SK-N-SH (cell line): ENCODE data around the gene NEMF. TPM values are rescaled to one million over a fixed set of nuclear protein-coding genes. Genes with fewer than 3 reads are reported as not detected.

Experiments
- CTCF ChIA-PET: fragments of 300-600, 350-600 bp; formaldehyde crosslinking; extraction: SDS; loops from one replicate; lab custom pipeline; 2021; lab: Yijun Ruan, JAX
- POLR2A ChIA-PET: fragments of 350-600 bp; sonication (Branson Sonifier 250); formaldehyde crosslinking; extraction: SDS; loops from one replicate; lab custom pipeline; 2020; ENCODE audit warnings: antibody characterized with exemption, inconsistent platforms; lab: Yijun Ruan, JAX
- DNase-seq: peaks from one replicate; pipeline ENCODE4 v3.0.0; 2012
- H2AFZ ChIP-seq: fragments of 200-600 bp; sonication (generic); 2 replicates; pipeline ENCODE4 v1.8.1; 2016; ENCODE audit warnings: antibody characterized with exemption, mild to moderate bottlenecking, low read depth
- H3F3A ChIP-seq: fragments of 200-600 bp; sonication (generic); replicated peaks from 2 replicates; pipeline ENCODE3; 2016; ENCODE audit warnings: antibody characterized with exemption, mild to moderate bottlenecking; ENCODE audit not compliant: insufficient read depth
- H3K27ac ChIP-seq, 2 experiments: fragments of 200-500 bp in 1 of 2; fragments of 200-600 bp in 1 of 2; sonication (Bioruptor generic) in 1 of 2; sonication (generic), shearing (Covaris generic) in 1 of 2; 2 replicates each; pipeline versions ENCODE4 v1.5.1 to v1.6.1; 2014 to 2016; ENCODE audit warnings: low read depth in 2 of 2, inconsistent platforms in 1 of 2, low read length in 1 of 2, mild to moderate bottlenecking in 1 of 2, mixed read lengths in 1 of 2
- H3K27me3 ChIP-seq: fragments of 200-600 bp; sonication (generic), shearing (Covaris generic); 2 replicates; pipeline ENCODE4 v1.6.1; 2016; ENCODE audit warnings: mixed run types; ENCODE audit not compliant: insufficient read depth
- H3K36me3 ChIP-seq, 2 experiments: fragments of 200-500 bp in 1 of 2; fragments of 200-600 bp in 1 of 2; sonication (Bioruptor generic) in 1 of 2; sonication (generic) in 1 of 2; replicated peaks in 1 of 2; 2 replicates each; pipeline versions ENCODE3 to v1.5.1; 2014 to 2016; ENCODE audit warnings: low read length in 1 of 2, mild to moderate bottlenecking in 1 of 2; ENCODE audit not compliant: insufficient read depth in 2 of 2, control insufficient read depth in 1 of 2
- H3K4me1 ChIP-seq, 2 experiments: fragments of 200-500 bp in 1 of 2; fragments of 200-600 bp in 1 of 2; sonication (Bioruptor generic) in 1 of 2; sonication (generic), shearing (Covaris generic) in 1 of 2; 2 replicates each; pipeline versions ENCODE4 v1.5.1 to v1.6.1; 2014 to 2016; ENCODE audit warnings: low read depth in 1 of 2, low read length in 1 of 2, mixed run types in 1 of 2; ENCODE audit not compliant: insufficient read depth in 2 of 2, control insufficient read depth in 1 of 2
- H3K4me2 ChIP-seq: fragments of 200-600 bp; sonication (generic), shearing (Covaris generic); 2 replicates; pipeline ENCODE4 v1.6.1; 2017; ENCODE audit warnings: mixed run types
- H3K4me3 ChIP-seq, 2 experiments: fragments of 200-500 bp in 1 of 2; fragments of 200-600 bp in 1 of 2; sonication (Bioruptor generic) in 1 of 2; sonication (generic), shearing (Covaris generic) in 1 of 2; 2 replicates each; pipeline versions ENCODE4 v1.5.1 to v1.8.1; 2014 to 2016; ENCODE audit warnings: low read depth in 2 of 2, inconsistent platforms in 1 of 2, low read length in 1 of 2, mild to moderate bottlenecking in 1 of 2, mixed read lengths in 1 of 2, moderate library complexity in 1 of 2
- H3K79me2 ChIP-seq: fragments of 200-600 bp; sonication (generic); 2 replicates; pipeline ENCODE4 v1.8.1; 2017; ENCODE audit warnings: mild to moderate bottlenecking; ENCODE audit not compliant: insufficient read depth
- H3K9ac ChIP-seq: fragments of 200-600 bp; sonication (generic); 2 replicates; pipeline ENCODE4 v1.6.1; 2017; ENCODE audit warnings: mixed run types
- H3K9me2 ChIP-seq: fragments of 200-600 bp; sonication (generic); 2 replicates; pipeline ENCODE4 v1.6.1; 2017; ENCODE audit warnings: mixed run types
- H3K9me3 ChIP-seq: fragments of 200-600 bp; sonication (generic); 2 replicates; pipeline ENCODE4 v1.6.1; 2017; ENCODE audit warnings: mixed run types, mild to moderate bottlenecking, moderate library complexity
- H4K20me1 ChIP-seq: fragments of 200-600 bp; sonication (generic); 2 replicates; pipeline ENCODE4 v1.6.1; 2017; ENCODE audit warnings: mild to moderate bottlenecking, mixed run types; ENCODE audit not compliant: insufficient read depth
- EZH2phosphoT487 ChIP-seq: fragments of 200-600 bp; sonication (generic); IDR thresholded peaks from 2 replicates; pipeline ENCODE4 v1.6.1; 2017; ENCODE audit warnings: low read depth, mixed run types, mild to moderate bottlenecking, antibody characterized with exemption, moderate library complexity, borderline replicate concordance
- FOXJ3 ChIP-seq: sonication (generic); formaldehyde crosslinking; IDR thresholded peaks from 2 replicates; pipeline ENCODE4 v1.5.1; 2020; ENCODE audit warnings: mild to moderate bottlenecking, missing genetic modification reagents
- FOXM1 ChIP-seq: IDR thresholded peaks from 2 replicates; pipeline ENCODE4 v1.4.0; 2012; ENCODE audit warnings: low read depth, mild to moderate bottlenecking
- IRF3 ChIP-seq: fragments of 150-350 bp; IDR thresholded peaks from 2 replicates; pipeline ENCODE4 v1.6.1; 2016; ENCODE audit warnings: mild to moderate bottlenecking, low read depth, low read length
- JUND ChIP-seq: IDR thresholded peaks from 2 replicates; pipeline ENCODE4 v1.4.0; 2012
- MEF2A ChIP-seq: IDR thresholded peaks from 2 replicates; pipeline ENCODE4 v1.4.0; 2012; ENCODE audit warnings: low read depth, borderline replicate concordance
- NRF1 ChIP-seq: IDR thresholded peaks from 2 replicates; pipeline ENCODE4 v1.6.1; 2012; ENCODE audit warnings: low read depth, mild to moderate bottlenecking, low read length
- REST ChIP-seq: IDR thresholded peaks from 2 replicates; pipeline ENCODE4 v1.6.1; 2012; ENCODE audit warnings: mild to moderate bottlenecking, low read depth, low read length, moderate library complexity
- RFX5 ChIP-seq: IDR thresholded peaks from 2 replicates; pipeline ENCODE4 v1.6.1; 2012; ENCODE audit warnings: mild to moderate bottlenecking, improper control_type of control experiment, low read length
- RXRA ChIP-seq: IDR thresholded peaks from 2 replicates; pipeline ENCODE4 v1.4.0; 2012; ENCODE audit warnings: low read depth, mild to moderate bottlenecking, borderline replicate concordance
- TCF12 ChIP-seq: IDR thresholded peaks from 2 replicates; pipeline ENCODE4 v1.4.0; 2012
- TEAD4 ChIP-seq: IDR thresholded peaks from 2 replicates; pipeline ENCODE4 v1.4.0; 2012; ENCODE audit warnings: mild to moderate bottlenecking, borderline replicate concordance; ENCODE audit not compliant: insufficient read depth
- ZBTB33 ChIP-seq: IDR thresholded peaks from 2 replicates; pipeline ENCODE4 v1.4.0; 2012; ENCODE audit warnings: low read depth, borderline replicate concordance
- WGBS: methylation state at CpG from one replicate; pipeline ENCODE4 v1.1.6; 2017; ENCODE audit warnings: low lambda C conversion rate; 5-methylcytosine and 5-hydroxymethylcytosine counted together
- polyA plus RNA-seq, 3 experiments: library from polyadenylated mRNA; depleted of rRNA; stranded (reverse); fragments of >200 nt; gene quantifications; 2 replicates each; pipeline ENCODE4 v1.2.3, GENCODE V29; 2012
- TF ChIP-seq, protein P1 (sequence below): IDR thresholded peaks from 2 replicates; pipeline ENCODE4 v1.4.0; 2012; ENCODE audit warnings: low read depth, borderline replicate concordance

Gene NEMF
- polyA plus RNA-seq, 1 of the 3 experiments (the other 2 are of a cell fraction): 14.0 TPM

GRCh38 chr14:49886523-49886922 lies 33.9 kb upstream of the NEMF start:
- TF ChIP-seq FOXM1 (no peak), TEAD4 (no peak), EZH2phosphoT487 (no peak), ZBTB33 (no peak), FOXJ3 (CRISPR knock-in tag) (no peak), TCF12 (no peak), RFX5 (no peak), REST (no peak), RXRA (no peak), MEF2A (no peak), JUND (no peak), NRF1 (no peak), IRF3 (no peak)
- TF ChIP-seq, protein P1, sequence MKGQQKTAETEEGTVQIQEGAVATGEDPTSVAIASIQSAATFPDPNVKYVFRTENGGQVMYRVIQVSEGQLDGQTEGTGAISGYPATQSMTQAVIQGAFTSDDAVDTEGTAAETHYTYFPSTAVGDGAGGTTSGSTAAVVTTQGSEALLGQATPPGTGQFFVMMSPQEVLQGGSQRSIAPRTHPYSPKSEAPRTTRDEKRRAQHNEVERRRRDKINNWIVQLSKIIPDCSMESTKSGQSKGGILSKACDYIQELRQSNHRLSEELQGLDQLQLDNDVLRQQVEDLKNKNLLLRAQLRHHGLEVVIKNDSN: no peak
- TF ChIP-seq, all 33 proteins: peak for 0
- Histone ChIP-seq H2AFZ (no peak overlapping the region), H3F3A (no peaks in the 10 kb centered on the region), H3K36me3 (no peaks in the 10 kb centered on the region), H4K20me1 (no peaks in the 10 kb centered on the region), H3K9me2 (no peaks in the 10 kb centered on the region), H3K4me2 (no peak overlapping the region), H3K9ac (no peak overlapping the region), H3K79me2 (peaks cover under 1% of the 10 kb centered on the region; the same call in 1 of the 2 replicates), H3K4me1 (0 out of 4 replicates have a peak, but pooled peaks cover 0 to under 1% of the 10 kb centered on the region in 2 experiments), H3K27ac (no peak overlapping the region), H3K4me3 (no peak overlapping the region), H3K9me3 (no peaks in the 10 kb centered on the region), H3K27me3 (no peaks in the 10 kb centered on the region)
- no peak for DNase-seq
- ChIA-PET CTCF (interaction anchor here (1.0 to 1.7 kb wide), 2 partner anchors 25 to 37 kb away, joined by 3 to 8 read pairs; no protein-coding TSS in a partner anchor), POLR2A (no interaction called here)
- WGBS: 94% methylated on average over 12 of the region's 12 CpGs
